IPS-20b (cell line): ENCODE measurements around the gene ZMIZ2.

Experiments used
- H3K27ac ChIP-seq: one replicate; pipeline ENCODE4 v1.5.1; 2013; ENCODE audit warnings: low read length
- H3K27me3 ChIP-seq: 2 replicates; pipeline ENCODE4 v1.6.1; 2013; ENCODE audit warnings: mild to moderate bottlenecking, low read length, inconsistent platforms; ENCODE audit not compliant: insufficient read depth
- H3K36me3 ChIP-seq: 2 replicates; pipeline ENCODE4 v1.6.1; 2013; ENCODE audit warnings: low read depth, mild to moderate bottlenecking, inconsistent platforms, low read length, moderate library complexity; ENCODE audit not compliant: insufficient read depth
- H3K4me1 ChIP-seq: 2 replicates; pipeline ENCODE4 v1.6.1; 2013; ENCODE audit warnings: mild to moderate bottlenecking, control low read depth, inconsistent platforms, low read length, moderate library complexity; ENCODE audit not compliant: insufficient read depth
- H3K4me3 ChIP-seq: 2 replicates; pipeline ENCODE4 v1.5.1; 2013; ENCODE audit warnings: mild to moderate bottlenecking, low read length, inconsistent platforms
- H3K9ac ChIP-seq: 2 replicates; pipeline ENCODE4 v1.6.1; 2013; ENCODE audit warnings: low read depth, mild to moderate bottlenecking, inconsistent platforms, low read length, moderate library complexity
- H3K9me3 ChIP-seq: 2 replicates; pipeline ENCODE4 v1.6.1; 2013; ENCODE audit warnings: mild to moderate bottlenecking, low read depth, low read length, inconsistent platforms; ENCODE audit not compliant: insufficient read depth

Gene ZMIZ2

GRCh38 chr7:44750921-44751571 lies 2.4 kb downstream of the ZMIZ2 start:
- no peak overlapping the region for H3K4me3 ChIP-seq
- H3K9me3 ChIP-seq, result no peaks in the 10 kb centered on the region
- H3K4me1 ChIP-seq, result peaks cover 9% of the 10 kb centered on the region
- H3K36me3 ChIP-seq, result peaks cover 13% of the 10 kb centered on the region
- H3K27ac ChIP-seq, result no peak overlapping the region
- no peak overlapping the region for H3K9ac ChIP-seq
- H3K27me3 ChIP-seq, result no peaks in the 10 kb centered on the region

DNA sequence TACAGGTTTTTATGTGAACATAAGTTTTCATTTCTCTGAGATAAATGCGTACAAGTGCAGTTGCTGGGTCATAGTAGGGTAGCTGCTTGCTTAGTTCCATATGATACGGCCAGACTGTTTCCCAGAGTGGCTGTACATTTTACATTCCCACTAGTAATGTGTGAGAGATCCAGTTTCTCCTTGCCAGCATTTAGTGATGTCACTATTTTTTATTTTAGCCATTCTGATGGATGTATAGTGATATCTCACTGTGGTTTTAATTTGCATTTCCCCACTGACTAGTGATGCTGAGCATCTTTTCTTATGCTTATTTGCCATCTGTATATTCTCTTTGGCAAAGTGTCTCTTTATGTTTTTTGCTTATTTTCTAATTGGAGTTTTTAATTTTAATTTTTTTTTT lies 4.2 kb downstream of the ZMIZ2 start:
- Histone ChIP-seq H3K4me3 (no peak overlapping the region), H3K4me1 (peaks cover 6% of the 10 kb centered on the region), H3K9ac (no peak overlapping the region), H3K9me3 (no peaks in the 10 kb centered on the region), H3K36me3 (peaks cover 27% of the 10 kb centered on the region), H3K27me3 (no peaks in the 10 kb centered on the region), H3K27ac (no peak overlapping the region)

- Histone ChIP-seq H3K27ac (no peak overlapping the region), H3K9ac (no peak overlapping the region), H3K27me3 (no peaks in the 10 kb centered on the region), H3K4me1 (no peaks in the 10 kb centered on the region), H3K36me3 (peaks cover 40% of the 10 kb centered on the region), H3K4me3 (no peak overlapping the region), H3K9me3 (no peaks in the 10 kb centered on the region)
Measured at GRCh38 chr7:44754802-44755697, 6.4 kb downstream of the ZMIZ2 start.

- no peak overlapping the region for H3K27ac ChIP-seq
- H3K27me3 ChIP-seq, result no peaks in the 10 kb centered on the region
- H3K36me3 ChIP-seq, result peaks cover 39% of the 10 kb centered on the region
- no peak overlapping the region for H3K9ac ChIP-seq
- no peak overlapping the region for H3K4me3 ChIP-seq
- no peaks in the 10 kb centered on the region for H3K4me1 ChIP-seq
- H3K9me3 ChIP-seq, result no peaks in the 10 kb centered on the region
Measured at GRCh38 chr7:44755698-44756627, 7.3 kb downstream of the ZMIZ2 start.

GRCh38 chr7:44756904-44757303 lies 8.3 kb downstream of the ZMIZ2 start:
- Histone ChIP-seq H3K4me3 (no peak overlapping the region), H3K4me1 (no peaks in the 10 kb centered on the region), H3K9ac (no peak overlapping the region), H3K27ac (no peak overlapping the region), H3K9me3 (no peaks in the 10 kb centered on the region), H3K36me3 (peaks cover 43% of the 10 kb centered on the region), H3K27me3 (no peaks in the 10 kb centered on the region)

- no peaks in the 10 kb centered on the region for H3K4me1 ChIP-seq
- no peak overlapping the region for H3K9ac ChIP-seq
- no peak overlapping the region for H3K27ac ChIP-seq
- H3K9me3 ChIP-seq, result no peaks in the 10 kb centered on the region
- H3K27me3 ChIP-seq, result no peaks in the 10 kb centered on the region
- no peak overlapping the region for H3K4me3 ChIP-seq
- H3K36me3 ChIP-seq, result peaks cover 47% of the 10 kb centered on the region
Measured at GRCh38 chr7:44757311-44757710, 8.7 kb downstream of the ZMIZ2 start.

DNA sequence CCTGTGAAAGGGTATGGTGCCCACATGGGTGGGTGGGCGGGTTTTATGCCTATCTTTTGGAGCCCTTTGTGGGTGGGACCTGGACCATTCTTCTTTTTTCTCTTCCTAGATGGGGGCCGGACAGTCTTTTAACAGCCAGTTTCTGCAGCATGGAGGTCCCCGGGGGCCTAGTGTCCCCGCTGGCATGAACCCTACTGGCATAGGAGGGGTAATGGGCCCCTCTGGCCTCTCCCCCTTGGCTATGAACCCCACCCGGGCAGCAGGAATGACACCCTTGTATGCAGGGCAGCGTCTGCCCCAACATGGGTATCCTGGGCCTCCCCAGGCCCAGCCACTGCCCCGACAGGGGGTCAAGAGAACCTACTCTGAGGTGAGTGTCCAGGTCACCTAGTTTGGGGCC lies 9.1 kb downstream of the ZMIZ2 start:
- Histone ChIP-seq H3K9ac (no peak overlapping the region), H3K9me3 (no peaks in the 10 kb centered on the region), H3K27me3 (no peaks in the 10 kb centered on the region), H3K36me3 (peaks cover 51% of the 10 kb centered on the region), H3K4me1 (no peaks in the 10 kb centered on the region), H3K27ac (no peak overlapping the region), H3K4me3 (no peak overlapping the region)

DNA sequence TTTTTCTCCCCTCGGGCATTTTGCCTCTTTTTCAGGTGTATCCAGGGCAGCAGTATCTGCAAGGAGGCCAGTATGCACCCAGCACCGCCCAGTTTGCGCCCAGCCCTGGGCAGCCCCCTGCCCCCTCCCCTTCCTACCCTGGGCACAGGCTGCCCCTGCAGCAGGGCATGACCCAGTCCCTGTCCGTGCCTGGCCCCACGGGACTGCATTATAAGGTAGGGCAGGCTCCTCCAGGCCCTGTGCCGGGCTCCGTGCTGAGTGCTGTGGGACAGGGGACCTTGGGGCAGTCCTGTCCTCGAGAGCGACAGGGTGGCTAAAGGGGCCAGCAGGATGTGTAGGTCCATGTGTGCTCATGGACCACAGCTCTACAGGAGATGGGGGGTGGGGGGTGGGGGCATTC lies 10.6 kb downstream of the ZMIZ2 start:
- Histone ChIP-seq H3K4me1 (no peaks in the 10 kb centered on the region), H3K36me3 (peaks cover 66% of the 10 kb centered on the region), H3K4me3 (no peak overlapping the region), H3K9me3 (no peaks in the 10 kb centered on the region), H3K9ac (no peak overlapping the region), H3K27me3 (no peaks in the 10 kb centered on the region), H3K27ac (no peak overlapping the region)

DNA sequence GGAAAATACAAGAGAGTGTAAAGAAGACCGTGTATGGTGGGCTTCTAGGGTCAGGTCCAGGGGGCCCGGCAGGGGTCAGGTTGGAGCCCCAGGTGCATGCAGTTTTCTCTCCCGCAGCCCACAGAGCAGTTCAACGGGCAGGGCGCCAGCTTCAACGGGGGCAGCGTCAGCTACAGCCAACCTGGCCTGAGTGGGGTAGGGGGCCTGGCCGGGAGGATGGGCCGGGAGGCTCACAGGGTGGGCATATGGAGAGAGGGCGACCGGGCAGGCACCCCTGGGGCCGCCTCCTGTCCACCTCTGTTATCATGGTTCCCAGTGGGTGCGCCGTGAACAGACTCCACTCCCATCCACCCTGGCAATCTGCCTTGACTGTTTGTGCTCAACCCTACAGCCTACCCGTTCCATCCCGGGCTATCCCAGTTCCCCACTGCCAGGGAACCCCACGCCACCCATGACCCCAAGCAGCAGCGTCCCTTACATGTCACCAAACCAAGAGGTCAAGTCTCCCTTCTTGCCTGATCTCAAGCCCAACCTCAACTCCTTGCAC lies 11.5 kb downstream of the ZMIZ2 start:
- Histone ChIP-seq H3K36me3 (peaks cover 75% of the 10 kb centered on the region), H3K27me3 (no peaks in the 10 kb centered on the region), H3K9me3 (no peaks in the 10 kb centered on the region), H3K4me1 (no peaks in the 10 kb centered on the region), H3K27ac (no peak overlapping the region), H3K4me3 (no peak overlapping the region), H3K9ac (no peak overlapping the region)

- Histone ChIP-seq H3K27ac (no peak overlapping the region), H3K36me3 (peaks cover 86% of the 10 kb centered on the region), H3K27me3 (no peaks in the 10 kb centered on the region), H3K4me3 (no peak overlapping the region), H3K9ac (no peak overlapping the region), H3K9me3 (no peaks in the 10 kb centered on the region), H3K4me1 (no peaks in the 10 kb centered on the region)
Measured at GRCh38 chr7:44761207-44762161, 12.8 kb downstream of the ZMIZ2 start.
